Measurements from ENCODE around the gene YPEL2.

GRCh38 chr17:59341922-59342321, 10.5 kb downstream of the YPEL2 start:
- TF ChIP-seq, protein P1, sequence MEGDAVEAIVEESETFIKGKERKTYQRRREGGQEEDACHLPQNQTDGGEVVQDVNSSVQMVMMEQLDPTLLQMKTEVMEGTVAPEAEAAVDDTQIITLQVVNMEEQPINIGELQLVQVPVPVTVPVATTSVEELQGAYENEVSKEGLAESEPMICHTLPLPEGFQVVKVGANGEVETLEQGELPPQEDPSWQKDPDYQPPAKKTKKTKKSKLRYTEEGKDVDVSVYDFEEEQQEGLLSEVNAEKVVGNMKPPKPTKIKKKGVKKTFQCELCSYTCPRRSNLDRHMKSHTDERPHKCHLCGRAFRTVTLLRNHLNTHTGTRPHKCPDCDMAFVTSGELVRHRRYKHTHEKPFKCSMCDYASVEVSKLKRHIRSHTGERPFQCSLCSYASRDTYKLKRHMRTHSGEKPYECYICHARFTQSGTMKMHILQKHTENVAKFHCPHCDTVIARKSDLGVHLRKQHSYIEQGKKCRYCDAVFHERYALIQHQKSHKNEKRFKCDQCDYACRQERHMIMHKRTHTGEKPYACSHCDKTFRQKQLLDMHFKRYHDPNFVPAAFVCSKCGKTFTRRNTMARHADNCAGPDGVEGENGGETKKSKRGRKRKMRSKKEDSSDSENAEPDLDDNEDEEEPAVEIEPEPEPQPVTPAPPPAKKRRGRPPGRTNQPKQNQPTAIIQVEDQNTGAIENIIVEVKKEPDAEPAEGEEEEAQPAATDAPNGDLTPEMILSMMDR (IDR thresholded peaks at IDR 0.05) = no peak
- no peak for TF ChIP-seq POLR2A (IDR thresholded peaks at IDR 0.05)
- TF ChIP-seq POLR2AphosphoS5 (IDR thresholded peaks at IDR 0.05) = no peak
